SU-DHL-6 (cell line): ENCODE data around the gene PHLDB1.

Experiments
- EZH2phosphoT487 ChIP-seq: fragments of 200-600 bp; sonication (generic), shearing (Covaris generic); conservative IDR thresholded peaks from 2 replicates; pipeline ENCODE4 v1.6.1; 2018; ENCODE audit warnings: mild to moderate bottlenecking, antibody characterized with exemption, low read length, moderate library complexity, mixed read lengths
- TF ChIP-seq, protein P1 (sequence below): fragments of 200-600 bp; sonication (generic); IDR thresholded peaks from one replicate; pipeline ENCODE4 v1.5.1; 2017; ENCODE audit warnings: antibody characterized with exemption, mild to moderate bottlenecking, low read length, moderate library complexity; ENCODE audit not compliant: insufficient read depth, poor library complexity, severe bottlenecking

DNA sequence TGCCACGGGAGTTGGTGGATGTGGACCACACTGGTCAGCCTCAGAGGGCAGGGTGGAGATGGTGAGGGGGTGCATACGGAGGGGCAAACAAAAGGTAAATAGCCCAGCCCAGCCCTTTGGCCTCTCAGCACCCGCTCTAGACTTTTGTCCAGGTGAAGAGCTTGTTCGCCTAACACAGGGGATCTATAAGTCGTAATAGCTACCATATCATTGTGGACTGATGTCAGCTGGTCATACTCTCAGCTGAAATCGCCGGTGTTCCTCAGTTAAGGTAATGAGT, 99.1 kb downstream of the PHLDB1 start:
- TF ChIP-seq, protein P1, sequence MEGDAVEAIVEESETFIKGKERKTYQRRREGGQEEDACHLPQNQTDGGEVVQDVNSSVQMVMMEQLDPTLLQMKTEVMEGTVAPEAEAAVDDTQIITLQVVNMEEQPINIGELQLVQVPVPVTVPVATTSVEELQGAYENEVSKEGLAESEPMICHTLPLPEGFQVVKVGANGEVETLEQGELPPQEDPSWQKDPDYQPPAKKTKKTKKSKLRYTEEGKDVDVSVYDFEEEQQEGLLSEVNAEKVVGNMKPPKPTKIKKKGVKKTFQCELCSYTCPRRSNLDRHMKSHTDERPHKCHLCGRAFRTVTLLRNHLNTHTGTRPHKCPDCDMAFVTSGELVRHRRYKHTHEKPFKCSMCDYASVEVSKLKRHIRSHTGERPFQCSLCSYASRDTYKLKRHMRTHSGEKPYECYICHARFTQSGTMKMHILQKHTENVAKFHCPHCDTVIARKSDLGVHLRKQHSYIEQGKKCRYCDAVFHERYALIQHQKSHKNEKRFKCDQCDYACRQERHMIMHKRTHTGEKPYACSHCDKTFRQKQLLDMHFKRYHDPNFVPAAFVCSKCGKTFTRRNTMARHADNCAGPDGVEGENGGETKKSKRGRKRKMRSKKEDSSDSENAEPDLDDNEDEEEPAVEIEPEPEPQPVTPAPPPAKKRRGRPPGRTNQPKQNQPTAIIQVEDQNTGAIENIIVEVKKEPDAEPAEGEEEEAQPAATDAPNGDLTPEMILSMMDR = no peak
- TF ChIP-seq EZH2phosphoT487 = no peak
